MCF 10A (cell line): ENCODE data around the gene RBFOX1. TPM values are rescaled to one million over a fixed set of nuclear protein-coding genes. Genes with fewer than 3 reads are reported as not detected.

Source experiments
- BruUV-seq: library from RNA; stranded (reverse); fragments of 400-500 nt; replicated peaks from 2 replicates; lab custom pipeline; 2021; lab: Mats Ljungman, UMichigan
- CTCF ChIA-PET: fragments of 300-600 bp; sonication (Branson Sonifier 250); formaldehyde crosslinking; extraction: SDS; loops from one replicate; lab custom pipeline; 2021; ENCODE audit warnings: antibody characterized with exemption, inconsistent platforms; lab: Yijun Ruan, JAX
- POLR2A ChIA-PET: fragments of 300-600, 350-650 bp; sonication (Branson Sonifier 250); formaldehyde crosslinking; extraction: SDS; loops from one replicate; lab custom pipeline; 2020; ENCODE audit warnings: antibody characterized with exemption, inconsistent platforms; lab: Yijun Ruan, JAX
- DNase-seq: peaks from one replicate; pipeline ENCODE4 v3.0.0-alpha.2; 2018; ENCODE audit not compliant: unreplicated experiment
- H3K27ac Mint-ChIP-seq: one replicate; pipeline ENCODE4 v1.8.0; 2022; ENCODE audit warnings: mild to moderate bottlenecking, low read depth, mixed read lengths; ENCODE audit not compliant: unreplicated experiment
- H3K27me3 Mint-ChIP-seq: one replicate; pipeline ENCODE4 v1.8.0; 2022; ENCODE audit warnings: mixed read lengths; ENCODE audit not compliant: insufficient read depth, unreplicated experiment
- H3K36me3 Mint-ChIP-seq: one replicate; pipeline ENCODE4 v1.8.0; 2022; ENCODE audit warnings: mild to moderate bottlenecking, moderate library complexity, mixed read lengths; ENCODE audit not compliant: insufficient read depth, unreplicated experiment
- H3K4me1 Mint-ChIP-seq: one replicate; pipeline ENCODE4 v1.8.0; 2022; ENCODE audit warnings: mixed read lengths; ENCODE audit not compliant: insufficient read depth, unreplicated experiment
- H3K4me3 Mint-ChIP-seq: one replicate; pipeline ENCODE4 v1.8.0; 2022; ENCODE audit warnings: mild to moderate bottlenecking, moderate library complexity, mixed read lengths; ENCODE audit not compliant: unreplicated experiment
- H3K9me3 Mint-ChIP-seq: one replicate; pipeline ENCODE4 v1.8.0; 2022; ENCODE audit warnings: mixed read lengths; ENCODE audit not compliant: unreplicated experiment
- CTCF ChIP-seq: fragments of 200-600 bp; IDR thresholded peaks from one replicate; pipeline ENCODE4 v1.8.0; 2022; ENCODE audit warnings: antibody characterized with exemption, mild to moderate bottlenecking; ENCODE audit not compliant: unreplicated experiment
- intact Hi-C: fragments of 100-400 bp; cut with micrococcal nuclease; formaldehyde crosslinking; loops from 2 replicates; pipeline ENCODE4 v1.14.1; 2022
- total RNA-seq: library from RNA; stranded (reverse); gene quantifications from 2 replicates; pipeline ENCODE4 v1.2.3, GENCODE V29; 2022

RBFOX1 gene
- total RNA-seq, 1 experiment from 2014 or later = not detected

GRCh38 chr16:7330709-7331108, 1.9 kb upstream of the RBFOX1 start:
- BruUV-seq = no TSS peak

GRCh38 chr16:7331997-7332396, 648 bp upstream of the RBFOX1 start:
- ChIA-PET POLR2A (no interaction called here), CTCF (interaction anchor here (0.5 to 0.7 kb wide), 2 partner anchors 650 to 1421 kb away, joined by 3 read pairs; no protein-coding TSS in a partner anchor)
- H3K9me3 Mint-ChIP-seq = peaks cover 42% of the 10 kb centered on the region
- H3K4me1 Mint-ChIP-seq = no peaks in the 10 kb centered on the region
- TF ChIP-seq CTCF = no peak
- DNase-seq = no peak
- no TSS peak for BruUV-seq
- H3K27ac Mint-ChIP-seq = no peak overlapping the region
- intact Hi-C loops = no loop called here
- no peaks in the 10 kb centered on the region for H3K36me3 Mint-ChIP-seq
- no peaks in the 10 kb centered on the region for H3K27me3 Mint-ChIP-seq
- no peak overlapping the region for H3K4me3 Mint-ChIP-seq

More at GRCh38 chr16:7330709-7331108, 1.9 kb upstream of the RBFOX1 start:
- intact Hi-C loops = no loop called here
- no peaks in the 10 kb centered on the region for H3K27me3 Mint-ChIP-seq
- H3K9me3 Mint-ChIP-seq = peaks cover 52% of the 10 kb centered on the region
- no peak overlapping the region for H3K27ac Mint-ChIP-seq
- H3K36me3 Mint-ChIP-seq = no peaks in the 10 kb centered on the region
- no peak overlapping the region for H3K4me3 Mint-ChIP-seq
- CTCF ChIA-PET = interaction anchor here (0.6 kb wide), 1 partner anchor 64 kb away, joined by 3 read pairs; no protein-coding TSS in a partner anchor
- no peaks in the 10 kb centered on the region for H3K4me1 Mint-ChIP-seq
- DNase-seq = no peak
- no peak for TF ChIP-seq CTCF
- POLR2A ChIA-PET = no interaction called here

- POLR2A ChIA-PET = interaction anchor here (0.7 kb wide), 1 partner anchor 36 kb away, joined by 4 read pairs; no protein-coding TSS in a partner anchor
- Mint-ChIP-seq H3K27ac (no peak overlapping the region), H3K27me3 (no peaks in the 10 kb centered on the region), H3K4me3 (no peak overlapping the region), H3K4me1 (no peaks in the 10 kb centered on the region), H3K9me3 (peaks cover 32% of the 10 kb centered on the region), H3K36me3 (no peaks in the 10 kb centered on the region)
- DNase-seq = no peak
- intact Hi-C loops = no loop called here
- CTCF ChIA-PET = interaction anchor here (0.6 kb wide), 1 partner anchor 10 kb away, joined by 3 read pairs; no protein-coding TSS in a partner anchor
- no peak for TF ChIP-seq CTCF
- no TSS peak for BruUV-seq
Measured at GRCh38 chr16:7333180-7333725, 608 bp downstream of the RBFOX1 start.

GRCh38 chr16:7334801-7335560, 2.3 kb downstream of the RBFOX1 start:
- H3K4me1 Mint-ChIP-seq = no peaks in the 10 kb centered on the region
- H3K4me3 Mint-ChIP-seq = no peak overlapping the region
- no TSS peak for BruUV-seq
- no peak for DNase-seq
- ChIA-PET POLR2A (no interaction called here), CTCF (interaction anchor here (1.2 kb wide), 1 partner anchor 11 kb away, joined by 3 read pairs; no protein-coding TSS in a partner anchor)
- no peaks in the 10 kb centered on the region for H3K36me3 Mint-ChIP-seq
- H3K9me3 Mint-ChIP-seq = peaks cover 34% of the 10 kb centered on the region
- TF ChIP-seq CTCF = no peak
- no peaks in the 10 kb centered on the region for H3K27me3 Mint-ChIP-seq
- no peak overlapping the region for H3K27ac Mint-ChIP-seq
- intact Hi-C loops = no loop called here
